H1 (cell line): ENCODE measurements around the gene FNDC1. TPM values are rescaled to one million over a fixed set of nuclear protein-coding genes. Genes with fewer than 3 reads are reported as not detected.
A peak's percentile ranks its signal among the peaks of the same experiment; 100 is the strongest.

Experiments
- CTCF ChIA-PET: fragments of 300-600 bp; sonication (Branson Sonifier 250); formaldehyde crosslinking; loops from one replicate; lab custom pipeline; 2021; ENCODE audit not compliant: partially characterized antibody; lab: Charles Lee
- POLR2A ChIA-PET: fragments of 300-600 bp; sonication (Branson Sonifier 250); formaldehyde crosslinking; loops from one replicate; lab custom pipeline; 2021; ENCODE audit warnings: inconsistent platforms; ENCODE audit not compliant: partially characterized antibody; lab: Charles Lee
- DNase-seq, 2 experiments: peaks; one replicate each; pipeline versions ENCODE4 v3.0.0 to v3.0.0-alpha.2; 2010 to 2022; ENCODE audit warnings: low spot score in 2 of 2, low read depth in 1 of 2, mixed read lengths in 1 of 2
- FAIRE-seq: peaks from 2 replicates; lab custom pipeline; 2011; peaks lifted over from hg19 to GRCh38; lab: Jason Lieb, UNC
- H2AFZ ChIP-seq: 2 replicates; pipeline ENCODE4 v1.8.1; 2012; ENCODE audit warnings: low read length, inconsistent platforms
- H2AK5ac ChIP-seq: 2 replicates; pipeline ENCODE4 v1.6.1; 2013; ENCODE audit warnings: low read depth, low read length
- H2BK120ac ChIP-seq: replicated peaks from 2 replicates; pipeline ENCODE3; 2013; ENCODE audit warnings: low read depth, low read length, inconsistent platforms
- H2BK12ac ChIP-seq: 2 replicates; pipeline ENCODE4 v1.6.1; 2013; ENCODE audit warnings: low read depth, low read length
- H2BK15ac ChIP-seq: 2 replicates; pipeline ENCODE4 v1.6.1; 2013; ENCODE audit warnings: low read length
- H2BK20ac ChIP-seq: 2 replicates; pipeline ENCODE4 v1.6.1; 2013; ENCODE audit warnings: low read length
- H2BK5ac ChIP-seq: 2 replicates; pipeline ENCODE4 v1.6.1; 2013; ENCODE audit warnings: low read depth, low read length
- H3K14ac ChIP-seq: 2 replicates; pipeline ENCODE4 v1.6.1; 2013; ENCODE audit warnings: inconsistent platforms; ENCODE audit not compliant: insufficient read length
- H3K18ac ChIP-seq: 2 replicates; pipeline ENCODE4 v1.6.1; 2013; ENCODE audit warnings: low read length; ENCODE audit errors: extremely low read depth
- H3K23ac ChIP-seq: 2 replicates; pipeline ENCODE4 v1.6.1; 2013; ENCODE audit warnings: inconsistent platforms; ENCODE audit not compliant: insufficient read length
- H3K23me2 ChIP-seq: 2 replicates; pipeline ENCODE4 v1.6.1; 2013; ENCODE audit warnings: low read depth, low read length
- H3K27ac ChIP-seq: 2 replicates; pipeline ENCODE4 v1.6.1; 2011; ENCODE audit warnings: low read depth, low read length, inconsistent platforms
- H3K27me3 ChIP-seq, 4 experiments: replicated peaks in 1 of 4; 1 replicate in 1 of 4; 2 replicates in 3 of 4; pipeline versions ENCODE4 v1.6.1 to v1.8.1; 2011 to 2013; ENCODE audit warnings: low read length in 3 of 4, mild to moderate bottlenecking in 3 of 4, inconsistent platforms in 2 of 4, mixed read lengths in 2 of 4, moderate library complexity in 1 of 4; ENCODE audit not compliant: control insufficient read depth in 3 of 4, insufficient read depth in 3 of 4; ENCODE audit errors: extremely low read depth in 1 of 4
- H3K36me3 ChIP-seq, 4 experiments: 2 replicates each; pipeline versions ENCODE4 v1.6.1 to v1.8.1; 2011 to 2013; ENCODE audit warnings: mild to moderate bottlenecking in 4 of 4, low read length in 3 of 4, moderate library complexity in 2 of 4, control low read depth in 1 of 4, inconsistent platforms in 1 of 4; ENCODE audit not compliant: insufficient read depth in 4 of 4, control insufficient read depth in 2 of 4
- H3K4ac ChIP-seq: replicated peaks from 2 replicates; pipeline ENCODE3; 2013; ENCODE audit warnings: low read length, low read depth, mixed read lengths, inconsistent platforms; ENCODE audit not compliant: insufficient read length
- H3K4me1 ChIP-seq, 4 experiments: replicated peaks in 1 of 4; 1 replicate in 1 of 4; 2 replicates in 3 of 4; pipeline versions ENCODE4 v1.6.1 to v1.8.1; 2011 to 2013; ENCODE audit warnings: low read length in 3 of 4, inconsistent platforms in 2 of 4, mixed read lengths in 1 of 4; ENCODE audit not compliant: insufficient read depth in 4 of 4, control insufficient read depth in 3 of 4
- H3K4me2 ChIP-seq, 2 experiments: 2 replicates each; pipeline versions ENCODE4 v1.6.1 to v1.8.1; 2011 to 2013; ENCODE audit warnings: low read depth in 2 of 2, low read length in 2 of 2, control low read depth in 1 of 2, inconsistent platforms in 1 of 2, mild to moderate bottlenecking in 1 of 2; ENCODE audit not compliant: insufficient read depth in 1 of 2
- H3K4me3 ChIP-seq, 4 experiments: fragments of 200-600, 300-600 bp in 1 of 4; sonication (generic), shearing (Covaris generic), sonication (Bioruptor Twin) in 1 of 4; 2 replicates each; pipeline versions ENCODE4 v1.5.1 to v1.8.1; 2011 to 2016; ENCODE audit warnings: low read length in 4 of 4, low read depth in 3 of 4, control low read depth in 2 of 4, inconsistent platforms in 2 of 4, mild to moderate bottlenecking in 2 of 4, mixed read lengths in 1 of 4, moderate library complexity in 1 of 4; ENCODE audit not compliant: insufficient read depth in 2 of 4; ENCODE audit errors: extremely low read depth in 1 of 4
- H3K56ac ChIP-seq: replicated peaks from 2 replicates; pipeline ENCODE3; 2013; ENCODE audit warnings: low read depth, mild to moderate bottlenecking, mixed read lengths, low read length, inconsistent platforms; ENCODE audit not compliant: insufficient read length
- H3K79me1 ChIP-seq: 2 replicates; pipeline ENCODE4 v1.6.1; 2013; ENCODE audit warnings: low read depth, low read length, control low read depth
- H3K79me2 ChIP-seq, 2 experiments: 2 replicates each; pipeline versions ENCODE4 v1.6.1 to v1.8.1; 2012 to 2013; ENCODE audit warnings: low read length in 2 of 2, mild to moderate bottlenecking in 2 of 2, inconsistent platforms in 1 of 2; ENCODE audit not compliant: insufficient read depth in 2 of 2, control insufficient read depth in 1 of 2
- H3K9ac ChIP-seq, 4 experiments: replicated peaks in 1 of 4; 1 replicate in 1 of 4; 2 replicates in 3 of 4; pipeline versions ENCODE4 v1.6.1 to v1.8.1; 2011 to 2013; ENCODE audit warnings: low read depth in 3 of 4, low read length in 3 of 4, control low read depth in 2 of 4, mild to moderate bottlenecking in 2 of 4, moderate library complexity in 2 of 4, inconsistent platforms in 1 of 4; ENCODE audit errors: extremely low read depth in 1 of 4
- H3K9me3 ChIP-seq, 2 experiments: 2 replicates each; pipeline versions ENCODE4 v1.6.1 to v1.8.1; 2012 to 2013; ENCODE audit warnings: mild to moderate bottlenecking in 2 of 2, moderate library complexity in 2 of 2, control low read depth in 1 of 2, inconsistent platforms in 1 of 2, low read depth in 1 of 2, low read length in 1 of 2, mixed read lengths in 1 of 2; ENCODE audit not compliant: insufficient read depth in 2 of 2
- H4K20me1 ChIP-seq, 2 experiments: replicated peaks in 1 of 2; 2 replicates each; pipeline versions ENCODE3 to v1.8.1; 2011 to 2013; ENCODE audit warnings: inconsistent platforms in 2 of 2, low read length in 2 of 2, mild to moderate bottlenecking in 1 of 2; ENCODE audit not compliant: insufficient read depth in 2 of 2, control insufficient read depth in 1 of 2
- H4K5ac ChIP-seq: 2 replicates; pipeline ENCODE4 v1.6.1; 2013; ENCODE audit warnings: low read length, low read depth, mixed read lengths, inconsistent platforms; ENCODE audit not compliant: insufficient read length
- H4K8ac ChIP-seq: 2 replicates; pipeline ENCODE4 v1.8.0; 2013; ENCODE audit warnings: mild to moderate bottlenecking, moderate library complexity, low read length, inconsistent platforms; ENCODE audit not compliant: insufficient read depth; ENCODE audit errors: extremely low read depth
- H4K91ac ChIP-seq: replicated peaks from 2 replicates; pipeline ENCODE3; 2013; ENCODE audit warnings: low read length, mixed read lengths, inconsistent platforms; ENCODE audit not compliant: insufficient read length
- BCL11A ChIP-seq, 2 experiments: IDR thresholded peaks; one replicate each; pipeline ENCODE4 v1.6.1; 2011; ENCODE audit warnings: low read depth in 2 of 2, low read length in 2 of 2, mild to moderate bottlenecking in 2 of 2
- E2F6 ChIP-seq: IDR thresholded peaks from 2 replicates; pipeline ENCODE4 v1.6.1; 2012; ENCODE audit warnings: inconsistent platforms
- EZH2 ChIP-seq: fragments of 200-600 bp; sonication (generic); IDR thresholded peaks from 2 replicates; pipeline ENCODE4 v1.7.1; 2012; ENCODE audit warnings: low read depth, mild to moderate bottlenecking, moderate library complexity, low read length, inconsistent platforms; ENCODE audit not compliant: severe bottlenecking
- GTF2F1 ChIP-seq: IDR thresholded peaks from 2 replicates; pipeline ENCODE4 v1.6.1; 2012; ENCODE audit warnings: low read depth, low read length, improper control_type of control experiment, borderline replicate concordance
- KDM4A ChIP-seq: IDR thresholded peaks from one replicate; pipeline ENCODE4 v1.7.1; 2012; ENCODE audit warnings: low read depth, mild to moderate bottlenecking, moderate library complexity, low read length, inconsistent platforms; ENCODE audit not compliant: severe bottlenecking
- KDM5A ChIP-seq: fragments of 200-600 bp; IDR thresholded peaks from 2 replicates; pipeline ENCODE4 v1.7.1; 2012; ENCODE audit warnings: mild to moderate bottlenecking, low read length, inconsistent platforms, mixed read lengths
- SUZ12 ChIP-seq: fragments of 200-600 bp; sonication (generic); IDR thresholded peaks from 2 replicates; pipeline ENCODE4 v1.6.1; 2012; ENCODE audit warnings: mild to moderate bottlenecking, inconsistent platforms, low read length, moderate library complexity, mixed read lengths
- WGBS, 2 experiments: shearing (Covaris generic) in 1 of 2; methylation state at CpG; one replicate each; pipeline versions ENCODE4 v1.1.6 to v1.1.7; 2013 to 2015; ENCODE audit warnings: low lambda C conversion rate in 2 of 2, mixed read lengths in 2 of 2, inconsistent platforms in 1 of 2, low coverage in 1 of 2, missing lambda C conversion rate in 1 of 2; ENCODE audit not compliant: insufficient replicate concordance in 2 of 2, insufficient coverage in 1 of 2, insufficient read length in 1 of 2; ENCODE audit errors: extremely low coverage in 1 of 2, missing lambda C conversion rate in 1 of 2; 5-methylcytosine and 5-hydroxymethylcytosine counted together
- polyA plus RNA-seq, 7 experiments: library from polyadenylated mRNA; depleted of rRNA in 3 of 7; stranded (reverse) in 5 of 7; unstranded in 2 of 7; fragments of >200 nt in 5 of 7; fragments of 200-250 nt in 2 of 7; gene quantifications; 1 replicate in 5 of 7; 2 replicates in 1 of 7; 4 replicates in 1 of 7; pipeline versions ENCODE4 v1.2.1 to v1.2.3, GENCODE V29; 2011 to 2013; ENCODE audit warnings: missing spikeins in 2 of 7, mixed read lengths in 2 of 7
- total RNA-seq: library from RNA; stranded (reverse); fragmentation: NEBNext Ultra II Directional; extraction: Animal tissue kit (Norgen Biotek cat#: 25700); gene quantifications from 2 replicates; pipeline ENCODE4 v1.2.1, GENCODE V29; 2021

FNDC1 gene
- total and polyA plus RNA-seq, 2 of the 8 experiments (the other 6 are each of a cell fraction or from before 2014, with no cell fraction given) = 0.06 to 0.30 TPM

GRCh38 chr6:159234102-159234553 lies 64.9 kb downstream of the FNDC1 start:
- peaks cover 0 to 6% (median 0%) of the 10 kb centered on the region in 4 experiments; a peak in 2 of 7 replicates for H3K4me1 ChIP-seq
- no peak overlapping the region for H3K4ac ChIP-seq
- peak overlapping the region; percentile 85; the same call in 1 of the 2 replicates for H4K8ac ChIP-seq
- ChIA-PET POLR2A (no interaction called here), CTCF (interaction anchor here (0.6 to 1.1 kb wide), 2 partner anchors 19 to 395 kb away, joined by 3 to 4 read pairs; no protein-coding TSS in a partner anchor)
- TF ChIP-seq E2F6 = peak; percentile 56
- no peak for TF ChIP-seq GTF2F1
- TF ChIP-seq SUZ12 = peak; percentile 42; the same call in 1 of the 2 replicates
- TF ChIP-seq KDM4A = peak; percentile 44
- TF ChIP-seq EZH2 = peak; percentile 44
- TF ChIP-seq KDM5A = no peak
- TF ChIP-seq BCL11A (IDR thresholded peaks at IDR 0.05; ENCODE audit: low read depth in 2 of 2, low read length in 2 of 2) = no peak
- no peak overlapping the region for H3K23ac ChIP-seq
- no peak overlapping the region for H4K5ac ChIP-seq
- no peak overlapping the region for H3K14ac ChIP-seq
- no peak overlapping the region for H4K91ac ChIP-seq
- H3K56ac ChIP-seq = no peak overlapping the region
- DNase-seq (no peak), FAIRE-seq (no peak)
- H2AFZ ChIP-seq = no peak overlapping the region
- H3K4me2 ChIP-seq = peak overlapping the region; percentile 53 to 60
- H3K79me1 ChIP-seq = no peaks in the 10 kb centered on the region
- peaks cover 6% of the 10 kb centered on the region; the same call in 1 of the 2 replicates for H3K23me2 ChIP-seq
- peak overlapping the region in 2 of 4 experiments; percentile 20 to 50; a peak in 3 of 8 replicates for H3K4me3 ChIP-seq
- H3K27me3 ChIP-seq = peaks cover 4 to 29% (median 27%) of the 10 kb centered on the region in 4 experiments
- no peak overlapping the region for H2AK5ac ChIP-seq
- peak overlapping the region; percentile 21; the same call in 1 of the 2 replicates for H2BK15ac ChIP-seq
- no peak overlapping the region for H2BK5ac ChIP-seq
- no peaks in the 10 kb centered on the region for H3K79me2 ChIP-seq
- H3K9me3 ChIP-seq = peaks cover 17 to 42% of the 10 kb centered on the region in 2 experiments
- no peak overlapping the region for H3K27ac ChIP-seq
- H3K36me3 ChIP-seq = no peaks in the 10 kb centered on the region; a peak in 1 of 8 replicates
- H2BK120ac ChIP-seq = no peak overlapping the region
- no peak overlapping the region for H2BK20ac ChIP-seq
- H3K9ac ChIP-seq = no peak overlapping the region
- WGBS, 2 experiments = 83% methylated on average over 18 of the region's 26 CpGs; no CpG with 5 or more reads in 1 of the 2 experiments
- peaks cover 0 to 1% of the 10 kb centered on the region in 2 experiments for H4K20me1 ChIP-seq
- no peak overlapping the region for H3K18ac ChIP-seq
- no peak overlapping the region for H2BK12ac ChIP-seq
